ENCODE data around the gene CLDN24. TPM values are rescaled to one million over a fixed set of nuclear protein-coding genes. Genes with fewer than 3 reads are reported as not detected.

The CLDN24 gene
- total RNA-seq, 1 experiment from 2014 or later, result not detected

- Histone ChIP-seq H3K36me3 (ENCODE audit: control insufficient read depth in 1 of 2, insufficient read depth in 2 of 2, low read length in 2 of 2) (no peaks in the 10 kb centered on the region), H3K9ac (ENCODE audit: low read length) (no peak overlapping the region), H3K4me3 (replicated peaks in 1 of 2; ENCODE audit: low read depth in 1 of 2, low read length in 2 of 2) (no peak overlapping the region), H3K4me2 (ENCODE audit: low read length) (no peak overlapping the region), H3K9me2 (ENCODE audit: insufficient read depth) (no peaks in the 10 kb centered on the region), H4K20me1 (ENCODE audit: insufficient read depth) (no peaks in the 10 kb centered on the region), H3K27me3 (ENCODE audit: insufficient read depth, low read length) (no peaks in the 10 kb centered on the region), H2AFZ (ENCODE audit: low read depth, low read length, poor library complexity, severe bottlenecking) (no peak overlapping the region), H3K9me3 (ENCODE audit: control insufficient read depth in 1 of 2, insufficient read depth in 1 of 2, low read depth in 1 of 2, low read length in 2 of 2) (no peaks in the 10 kb centered on the region), H3K79me2 (ENCODE audit: insufficient read depth, low read length) (no peaks in the 10 kb centered on the region), H3K27ac (ENCODE audit: low read depth, low read length) (no peak overlapping the region), H3K4me1 (ENCODE audit: control insufficient read depth in 1 of 2, insufficient read depth in 2 of 2, low read length in 2 of 2) (peaks cover 0 to 12% of the 10 kb centered on the region in 2 experiments; a peak in 1 of 4 replicates)
- DNase-seq (ENCODE audit: low read depth, low spot score), result no peak
- no TSS peak for BruUV-seq (replicated peaks)
- ATAC-seq, result no peak
- no peak for TF ChIP-seq CBX3 (IDR thresholded peaks at IDR 0.05; ENCODE audit: low read depth)
- no peak for TF ChIP-seq EZH2phosphoT487 (IDR thresholded peaks at IDR 0.05; ENCODE audit: borderline replicate concordance)
- TF ChIP-seq SP1 (IDR thresholded peaks at IDR 0.05; ENCODE audit: low read depth), result no peak
- ChIA-PET RAD21 (ENCODE audit: low non-redundant PET in 1 of 2, low total read pairs in 2 of 2, uncharacterized antibody in 2 of 2, unreplicated experiment in 2 of 2) (no interaction called here), POLR2A (no interaction called here), CTCF (no interaction called here)
- intact Hi-C loops (cut with micrococcal nuclease), result no loop called here
Measured at GRCh38 chr4:183349673-183350072, 27.4 kb upstream of the CLDN24 start.

- intact Hi-C loops (cut with micrococcal nuclease), result no loop called here
- Histone ChIP-seq H3K36me3 (ENCODE audit: control insufficient read depth in 1 of 2, insufficient read depth in 2 of 2, low read length in 2 of 2) (no peaks in the 10 kb centered on the region), H3K4me1 (ENCODE audit: control insufficient read depth in 1 of 2, insufficient read depth in 2 of 2, low read length in 2 of 2) (peaks cover 0 to 12% of the 10 kb centered on the region in 2 experiments; a peak in 1 of 4 replicates), H2AFZ (ENCODE audit: low read depth, low read length, poor library complexity, severe bottlenecking) (no peak overlapping the region), H3K27me3 (ENCODE audit: insufficient read depth, low read length) (no peaks in the 10 kb centered on the region), H3K9me2 (ENCODE audit: insufficient read depth) (no peaks in the 10 kb centered on the region), H3K79me2 (ENCODE audit: insufficient read depth, low read length) (no peaks in the 10 kb centered on the region), H3K9me3 (ENCODE audit: control insufficient read depth in 1 of 2, insufficient read depth in 1 of 2, low read depth in 1 of 2, low read length in 2 of 2) (no peaks in the 10 kb centered on the region), H3K4me3 (replicated peaks in 1 of 2; ENCODE audit: low read depth in 1 of 2, low read length in 2 of 2) (no peak overlapping the region), H3K9ac (ENCODE audit: low read length) (no peak overlapping the region), H3K4me2 (ENCODE audit: low read length) (peak overlapping the region; percentile 24), H3K27ac (ENCODE audit: low read depth, low read length) (no peak overlapping the region), H4K20me1 (ENCODE audit: insufficient read depth) (no peaks in the 10 kb centered on the region)
- POLR2A ChIA-PET, result no interaction called here
- ATAC-seq (peak; percentile 65), DNase-seq (ENCODE audit: low read depth, low spot score) (no peak)
- CTCF ChIA-PET, result no interaction called here
- no peak for TF ChIP-seq SIN3A (IDR thresholded peaks at IDR 0.05; ENCODE audit: low read depth)
- TF ChIP-seq SRF (IDR thresholded peaks at IDR 0.05; ENCODE audit: low read depth), result 0 out of 2 replicates have a peak, but pooled peaks have one; percentile 57
- RAD21 ChIA-PET (ENCODE audit: low non-redundant PET in 1 of 2, low total read pairs in 2 of 2, uncharacterized antibody in 2 of 2, unreplicated experiment in 2 of 2), result no interaction called here
- BruUV-seq (replicated peaks), result no TSS peak
Measured at GRCh38 chr4:183348706-183349659, 26.8 kb upstream of the CLDN24 start.
